Upper lobe of left lung (tissue), 6 donors: ENCODE data around the gene SCN8A. TPM values are rescaled to one million over a fixed set of nuclear protein-coding genes. Genes with fewer than 3 reads are reported as not detected.

Source experiments
- ATAC-seq, 2 donors: fragments of 200-7000 bp; cut with Tn5 transposase; one replicate each; pipeline ENCODE4 v1.9.1; 2022; ENCODE audit warnings: mild to moderate bottlenecking in 2 of 2, moderate library complexity in 2 of 2; ENCODE audit not compliant: low FRiP score in 2 of 2
- DNase-seq, 2 donors: peaks; one replicate each; pipeline ENCODE4 v3.0.0-alpha.2; 2019 to 2020
- H3K27ac ChIP-seq, 4 donors: fragments of 200-600 bp; sonication (generic); one replicate each; pipeline ENCODE4 v1.5.1; 2016 to 2019
- H3K27me3 ChIP-seq, 4 donors: fragments of 200-600 bp; sonication (generic); one replicate each; pipeline ENCODE4 v1.5.1; 2017 to 2019
- H3K36me3 ChIP-seq, 4 donors: fragments of 200-600 bp; sonication (generic); one replicate each; pipeline ENCODE4 v1.5.1; 2016 to 2019
- H3K4me1 ChIP-seq, 4 donors: fragments of 200-600 bp; sonication (generic); one replicate each; pipeline ENCODE4 v1.5.1; 2018 to 2019
- H3K4me3 ChIP-seq, 4 donors: fragments of 200-600 bp; sonication (generic); one replicate each; pipeline ENCODE4 v1.5.1; 2017 to 2019; ENCODE audit warnings: mild to moderate bottlenecking in 2 of 4, moderate library complexity in 1 of 4
- H3K9me3 ChIP-seq, 4 donors: fragments of 200-600 bp; sonication (generic); one replicate each; pipeline ENCODE4 v1.5.1; 2018 to 2019
- EP300 ChIP-seq, 4 donors: sonication (generic); formaldehyde crosslinking; IDR thresholded peaks; one replicate each; pipeline ENCODE4 v1.5.1; 2017; ENCODE audit warnings: antibody characterized with exemption in 4 of 4, control low read depth in 2 of 4
- POLR2A ChIP-seq, 4 donors: fragments of 450-650 bp; IDR thresholded peaks; one replicate each; pipeline ENCODE4 v1.5.1; 2016 to 2017; ENCODE audit warnings: antibody characterized with exemption in 4 of 4, mild to moderate bottlenecking in 2 of 4
- POLR2AphosphoS5 ChIP-seq, 2 donors: sonication (generic); formaldehyde crosslinking; IDR thresholded peaks; one replicate each; pipeline ENCODE4 v1.5.1; 2017; ENCODE audit warnings: antibody characterized with exemption in 2 of 2
- WGBS, 2 donors: methylation state at CpG; one replicate each; pipeline ENCODE4 v1.1.5; 2017 to 2018; 5-methylcytosine and 5-hydroxymethylcytosine counted together
- total RNA-seq, 6 donors: library from RNA; depleted of rRNA in 4 of 6; stranded (reverse); fragments of >200 nt in 4 of 6; gene quantifications; one replicate each; pipeline versions ENCODE4 v1.1.0 to v1.2.1, GENCODE V29; 2016 to 2021
- TF ChIP-seq, protein P1 (sequence below), 6 experiments: fragments of 450-650 bp in 4 of 6; fragments of 200-600 bp in 2 of 6; sonication (generic) in 2 of 6; IDR thresholded peaks; one replicate each; pipeline ENCODE4 v1.5.1; 2016 to 2019; ENCODE audit warnings: antibody characterized with exemption in 6 of 6
- donor health status: DM: no; HTN: no; CAD: no; lungs with moderate emphysema.
- donor health status: DM: no; HTN: yes; CAD: no; lungs with severe emphysema.

Gene SCN8A
- total RNA-seq, 6 donors from 2014 or later = 0.11 to 1.1 (median 0.37) TPM; not detected in 1

DNA sequence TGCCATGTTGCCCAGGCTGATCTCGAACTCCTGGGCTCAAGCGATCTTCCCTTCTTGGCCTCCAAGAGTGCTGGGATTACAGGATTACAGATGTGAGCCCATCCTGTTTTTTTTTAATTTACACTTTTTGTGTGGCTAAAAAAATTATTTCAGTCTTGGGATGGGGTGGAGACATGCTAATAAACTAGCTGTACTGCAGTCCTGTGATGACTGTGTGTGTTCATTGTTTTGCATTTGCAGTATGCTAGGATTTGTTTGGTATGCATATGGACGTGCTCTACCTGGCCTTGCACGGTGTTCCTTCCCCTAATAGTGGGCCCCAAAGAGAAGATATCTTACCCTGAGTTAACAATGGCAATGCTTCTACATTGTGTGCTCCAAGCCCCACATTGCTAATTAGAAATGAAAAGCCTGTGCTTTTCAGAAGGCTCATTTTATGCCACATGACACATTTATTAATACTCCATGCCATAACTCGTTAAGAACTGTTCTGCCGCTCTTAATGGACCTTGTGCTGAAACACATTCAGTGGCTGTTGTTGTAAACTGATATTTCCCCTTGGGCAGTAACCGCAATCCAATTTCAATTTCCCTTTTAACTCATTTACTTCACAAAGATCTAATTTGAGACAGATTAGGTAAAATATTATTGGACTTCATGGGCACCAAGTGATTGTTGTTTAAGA, 86.4 kb downstream of the SCN8A start:
- 89 to 92% methylated on average over 7 of the region's 7 CpGs for WGBS, 2 donors
- no peak overlapping the region for H3K27ac ChIP-seq

DNA sequence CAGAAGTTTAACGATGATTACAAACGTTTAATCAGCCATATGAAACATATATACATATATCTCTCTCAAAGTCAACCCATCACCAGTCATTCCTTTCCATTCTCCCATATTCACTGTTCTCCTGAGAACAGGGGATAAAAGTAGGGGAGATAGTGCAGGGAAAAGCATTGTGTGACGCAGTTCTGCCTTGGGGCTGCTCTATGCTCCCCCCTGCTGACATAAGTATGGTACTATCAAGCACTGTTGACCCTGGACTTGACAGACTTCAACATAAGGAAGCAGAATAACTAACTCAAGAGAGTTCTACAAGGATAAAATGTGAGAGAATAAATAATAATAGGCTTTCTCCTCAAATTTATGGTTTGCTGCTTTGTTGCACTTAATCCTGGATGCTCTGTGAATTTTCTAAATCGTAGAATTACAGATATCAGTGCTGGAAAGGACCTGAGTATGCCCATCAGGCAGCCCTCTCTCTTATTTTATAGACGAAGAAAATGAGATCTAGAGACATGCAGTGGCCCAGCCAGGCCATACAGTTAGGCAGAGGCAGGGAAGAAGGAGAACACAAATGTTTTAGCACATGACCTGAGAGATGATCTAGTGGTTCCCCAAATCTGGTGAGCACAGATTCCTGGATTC, 87.2 kb downstream of the SCN8A start:
- Histone ChIP-seq H3K27ac (no peak overlapping the region), H3K9me3 (no peaks in the 10 kb centered on the region), H3K36me3 (no peaks in the 10 kb centered on the region), H3K4me3 (no peak overlapping the region), H3K4me1 (peaks cover 0 to under 1% (median 0%) of the 10 kb centered on the region in 4 donors), H3K27me3 (no peaks in the 10 kb centered on the region)
- WGBS, 2 donors = 56 to 57% methylated on average over 5 of the region's 5 CpGs
- ATAC-seq = peak; percentile 72 to 73
- peak in 1 of 2 donors; percentile 31 for DNase-seq
- TF ChIP-seq EP300 (IDR thresholded peaks at IDR 0.05) (no peak), POLR2A (IDR thresholded peaks at IDR 0.05) (no peak)
- TF ChIP-seq, protein P1, sequence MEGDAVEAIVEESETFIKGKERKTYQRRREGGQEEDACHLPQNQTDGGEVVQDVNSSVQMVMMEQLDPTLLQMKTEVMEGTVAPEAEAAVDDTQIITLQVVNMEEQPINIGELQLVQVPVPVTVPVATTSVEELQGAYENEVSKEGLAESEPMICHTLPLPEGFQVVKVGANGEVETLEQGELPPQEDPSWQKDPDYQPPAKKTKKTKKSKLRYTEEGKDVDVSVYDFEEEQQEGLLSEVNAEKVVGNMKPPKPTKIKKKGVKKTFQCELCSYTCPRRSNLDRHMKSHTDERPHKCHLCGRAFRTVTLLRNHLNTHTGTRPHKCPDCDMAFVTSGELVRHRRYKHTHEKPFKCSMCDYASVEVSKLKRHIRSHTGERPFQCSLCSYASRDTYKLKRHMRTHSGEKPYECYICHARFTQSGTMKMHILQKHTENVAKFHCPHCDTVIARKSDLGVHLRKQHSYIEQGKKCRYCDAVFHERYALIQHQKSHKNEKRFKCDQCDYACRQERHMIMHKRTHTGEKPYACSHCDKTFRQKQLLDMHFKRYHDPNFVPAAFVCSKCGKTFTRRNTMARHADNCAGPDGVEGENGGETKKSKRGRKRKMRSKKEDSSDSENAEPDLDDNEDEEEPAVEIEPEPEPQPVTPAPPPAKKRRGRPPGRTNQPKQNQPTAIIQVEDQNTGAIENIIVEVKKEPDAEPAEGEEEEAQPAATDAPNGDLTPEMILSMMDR (IDR thresholded peaks at IDR 0.05) = peak in 5 of 6 experiments; percentile 22 to 48 (median 31)

More for the DNA sequence above, 86.4 kb downstream of the SCN8A start:
- no peaks in the 10 kb centered on the region for H3K9me3 ChIP-seq
- H3K4me3 ChIP-seq = no peak overlapping the region
- ATAC-seq = no peak
- no peaks in the 10 kb centered on the region for H3K4me1 ChIP-seq
- TF ChIP-seq EP300 (IDR thresholded peaks at IDR 0.05) = no peak
- TF ChIP-seq POLR2A (IDR thresholded peaks at IDR 0.05) = no peak
- TF ChIP-seq POLR2AphosphoS5 (IDR thresholded peaks at IDR 0.05) = no peak
- TF ChIP-seq, protein P1 (IDR thresholded peaks at IDR 0.05) = no peak
- H3K27me3 ChIP-seq = no peaks in the 10 kb centered on the region
- no peak for DNase-seq
- no peaks in the 10 kb centered on the region for H3K36me3 ChIP-seq

DNA sequence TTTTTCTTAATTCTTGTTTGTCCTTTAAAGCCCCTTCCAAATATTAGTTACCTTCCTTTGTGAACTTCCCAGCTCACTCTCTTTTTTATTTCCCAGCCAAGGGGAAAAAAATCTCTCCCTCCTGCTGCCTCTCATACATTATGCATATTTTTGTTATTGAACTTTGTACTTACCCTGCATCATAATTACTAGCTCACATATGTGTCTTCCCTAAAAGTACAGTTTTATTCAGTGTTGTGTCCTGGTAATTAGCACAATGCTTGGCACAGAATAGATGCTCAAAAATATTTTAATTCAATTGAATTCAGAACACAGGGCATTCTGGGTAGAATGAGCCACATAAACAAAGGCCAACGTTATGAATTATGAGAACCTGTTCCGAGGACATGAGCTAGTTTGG, 91.9 kb downstream of the SCN8A start:
- Histone ChIP-seq H3K9me3 (no peaks in the 10 kb centered on the region), H3K27ac (no peak overlapping the region), H3K36me3 (no peaks in the 10 kb centered on the region), H3K4me1 (peaks cover 0 to 8% (median 3%) of the 10 kb centered on the region in 4 donors), H3K4me3 (no peak overlapping the region), H3K27me3 (no peaks in the 10 kb centered on the region)
- no peak for DNase-seq
- ATAC-seq = no peak
- WGBS, 2 donors = 58 to 65% methylated on average over 2 of the region's 2 CpGs
- TF ChIP-seq EP300 (IDR thresholded peaks at IDR 0.05) (no peak), POLR2A (IDR thresholded peaks at IDR 0.05) (no peak), POLR2AphosphoS5 (IDR thresholded peaks at IDR 0.05) (no peak)
- TF ChIP-seq, protein P1 (IDR thresholded peaks at IDR 0.05) = no peak

DNA sequence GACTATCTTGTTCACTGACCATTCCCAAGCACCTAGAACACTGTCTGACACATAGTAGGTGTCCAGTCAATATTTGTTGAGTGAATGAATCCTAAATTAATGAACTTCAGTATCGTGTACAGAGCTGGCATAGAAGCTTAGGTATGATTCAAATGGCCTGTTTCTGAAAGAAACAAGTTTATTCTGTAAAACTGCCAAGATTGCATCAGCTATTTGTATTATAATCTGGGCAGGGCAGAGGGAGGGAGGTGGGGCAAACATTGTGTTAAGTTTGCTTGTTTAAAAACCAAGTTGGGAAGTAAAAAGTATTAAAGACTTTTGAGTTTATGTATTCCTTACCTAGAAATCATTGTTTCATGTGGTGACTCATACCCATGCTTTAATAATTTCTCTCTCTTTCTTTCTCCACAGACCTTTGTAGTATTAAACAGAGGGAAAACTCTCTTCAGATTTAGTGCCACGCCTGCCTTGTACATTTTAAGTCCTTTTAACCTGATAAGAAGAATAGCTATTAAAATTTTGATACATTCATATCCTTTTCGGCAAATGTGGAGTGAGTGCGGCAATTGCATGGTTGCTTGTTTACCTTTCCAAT, 92.8 kb downstream of the SCN8A start:
- ATAC-seq (peak in 1 of 2 donors; percentile 28), DNase-seq (no peak)
- Histone ChIP-seq H3K9me3 (no peaks in the 10 kb centered on the region), H3K36me3 (no peaks in the 10 kb centered on the region), H3K27me3 (no peaks in the 10 kb centered on the region), H3K4me3 (no peak overlapping the region), H3K4me1 (peaks cover 0 to 8% (median 3%) of the 10 kb centered on the region in 4 donors), H3K27ac (no peak overlapping the region)
- no peak for TF ChIP-seq POLR2A (IDR thresholded peaks at IDR 0.05)
- TF ChIP-seq, protein P1 (IDR thresholded peaks at IDR 0.05) = no peak
- TF ChIP-seq POLR2AphosphoS5 (IDR thresholded peaks at IDR 0.05) = no peak
- TF ChIP-seq EP300 (IDR thresholded peaks at IDR 0.05) = no peak
- WGBS, 2 donors = 55 to 59% methylated on average over 4 of the region's 4 CpGs
